CMK (cell line): ENCODE measurements around the gene AKR7A3.

Experiments used
- DNase-seq: peaks from one replicate; pipeline ENCODE4 v3.0.0-alpha.2; 2010; ENCODE audit warnings: low read depth

AKR7A3 gene

DNA sequence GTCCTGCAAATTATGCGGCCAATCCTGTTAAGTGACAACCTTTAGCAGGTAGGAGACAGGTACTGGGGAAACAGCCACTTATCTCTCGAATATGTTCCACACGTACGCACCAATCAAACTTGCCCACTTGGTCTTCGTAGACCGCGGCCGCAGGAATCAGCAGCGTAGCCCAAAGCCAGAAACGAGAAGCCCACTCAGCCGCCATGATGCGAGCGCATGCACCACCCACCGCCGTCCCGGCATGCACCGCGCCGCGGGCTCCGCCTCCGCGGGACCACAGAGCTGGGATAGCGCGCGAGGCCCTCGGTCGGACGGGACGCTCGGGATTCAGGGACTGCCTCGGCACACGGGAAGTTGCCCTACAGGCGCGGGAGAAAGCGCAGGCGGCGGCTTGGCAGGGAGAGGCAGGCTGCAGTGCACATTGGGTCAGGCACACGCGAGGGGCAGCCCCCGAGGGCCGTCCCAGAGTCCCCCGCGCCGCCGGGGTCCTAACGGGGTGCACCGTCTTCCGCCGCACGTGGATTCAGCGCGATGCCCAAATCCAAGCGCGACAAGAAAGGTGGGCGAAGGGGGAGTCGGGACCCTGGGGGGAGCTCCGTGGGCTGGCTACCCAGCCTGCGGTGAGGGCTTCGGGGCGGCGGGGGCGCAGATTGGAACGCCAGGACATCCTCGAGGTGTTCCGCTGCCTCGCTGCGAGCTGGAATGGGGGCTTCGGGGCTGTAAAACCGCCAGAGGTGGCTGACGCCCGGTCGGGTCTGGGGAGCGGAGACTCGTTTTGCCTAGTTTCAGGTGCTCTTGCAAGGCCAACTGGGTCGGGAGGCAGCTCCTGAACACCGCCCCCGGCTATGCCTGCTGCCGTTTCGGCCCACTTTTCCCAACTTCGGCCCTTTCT lies 37.0 kb downstream of the AKR7A3 start, which contains the start of the genes EMC1 and MRTO4:
TSS of gene EMC1 (minus strand) at position 220 of the 892 bp plus-strand sequence. CDS start at position 205, 15 bp downstream.
TSS of gene MRTO4 (plus strand) at position 501 of the 892 bp plus-strand sequence. CDS start at position 532, 31 bp downstream.
- DNase-seq = peak; percentile 83

DNA sequence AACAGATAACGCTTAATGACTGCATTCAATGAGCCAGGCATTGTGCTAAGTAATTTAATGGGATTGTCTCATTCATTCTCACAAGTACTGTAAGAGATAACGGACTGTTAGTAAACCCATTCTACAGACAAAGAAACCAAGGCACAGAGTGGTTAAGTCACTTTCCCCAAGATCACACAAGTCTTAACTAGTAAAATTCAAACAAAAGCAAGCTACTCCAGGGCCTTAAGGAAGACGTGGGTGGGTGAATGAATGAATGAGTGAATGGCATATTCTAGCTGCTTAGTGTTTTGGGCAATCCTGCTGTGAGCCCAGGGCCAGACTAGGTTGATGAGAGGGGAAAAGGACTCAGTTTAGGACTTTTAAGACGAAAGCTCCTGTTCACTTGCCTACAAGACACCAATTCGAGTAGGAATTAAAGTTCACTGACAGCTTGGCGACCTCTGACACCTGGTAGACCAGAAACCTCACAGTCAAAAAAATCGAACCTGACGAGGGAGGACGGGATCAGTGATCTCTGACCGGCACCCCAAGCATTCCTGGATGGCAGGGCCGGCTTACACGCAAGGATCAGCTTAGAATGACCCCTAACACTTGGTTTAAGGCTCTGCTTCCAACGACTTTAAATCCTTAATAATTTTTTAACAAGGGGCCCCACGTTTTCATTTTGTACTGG lies 37.8 kb downstream of the AKR7A3 start:
- DNase-seq = no peak

DNA sequence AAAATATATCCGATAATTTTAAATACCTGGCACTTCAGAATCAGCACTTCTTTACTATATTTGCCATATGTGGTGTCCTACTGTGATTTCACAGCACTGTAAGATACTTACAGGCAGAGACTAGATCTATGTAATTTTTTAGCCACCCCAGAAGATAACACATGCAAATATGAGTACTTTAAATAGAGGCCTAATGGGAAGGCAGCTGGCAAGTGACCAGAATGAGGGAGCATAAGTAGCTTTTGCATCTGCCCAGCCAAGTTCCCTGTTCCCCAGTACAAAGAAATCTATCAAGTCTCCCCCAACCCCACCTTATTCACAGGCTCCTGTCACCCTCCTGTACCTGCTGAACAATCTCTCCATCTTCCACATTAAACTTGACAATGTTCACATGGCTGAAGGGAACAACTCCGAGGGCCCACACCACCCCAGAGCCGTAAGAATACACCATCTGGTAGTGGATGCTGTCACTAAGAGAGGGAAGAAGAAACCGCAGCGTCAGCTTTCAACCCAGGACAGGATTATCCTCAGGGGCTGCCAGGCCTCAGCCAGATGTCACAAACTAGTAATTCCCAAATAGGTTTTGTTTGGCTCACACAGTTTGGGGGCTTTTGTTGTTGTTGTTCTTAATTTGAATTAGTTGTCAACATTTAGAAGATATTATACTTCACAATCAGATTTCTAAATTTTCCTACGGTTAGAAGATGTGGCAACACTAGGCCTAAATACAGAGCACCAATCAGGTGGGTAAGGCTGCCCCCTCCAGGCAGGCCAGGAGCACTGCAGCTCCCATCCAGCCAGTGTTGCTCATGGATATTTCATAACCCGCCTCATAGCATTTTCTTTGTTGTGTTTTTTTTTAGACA lies 47.7 kb downstream of the AKR7A3 start:
- no peak for DNase-seq

- DNase-seq = no peak
Measured at GRCh38 chr1:19239876-19240275, 48.7 kb downstream of the AKR7A3 start.

DNA sequence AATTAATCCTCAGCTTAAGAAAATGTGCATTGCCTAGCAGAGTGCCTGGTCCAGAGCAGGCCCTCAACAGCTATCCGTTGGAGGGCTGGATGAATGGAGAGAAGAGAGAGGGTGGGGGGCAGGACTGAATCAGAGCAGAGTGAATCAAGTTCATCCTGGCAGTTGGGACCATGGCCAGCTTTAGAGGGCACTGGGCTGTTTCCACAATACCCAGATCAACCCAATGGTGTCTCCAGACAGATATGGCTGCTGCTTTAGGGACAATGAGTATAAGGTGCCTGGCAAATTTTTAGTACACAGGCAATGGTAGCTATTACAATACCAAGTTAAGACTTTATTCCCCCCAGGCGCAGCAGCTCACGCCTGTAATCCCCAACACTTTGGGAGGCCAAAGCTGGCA lies 54.3 kb downstream of the AKR7A3 start:
- no peak for DNase-seq
